H1 (cell line): Measurements from ENCODE around the gene HSD17B3. TPM values are rescaled to one million over a fixed set of nuclear protein-coding genes. Genes with fewer than 3 reads are reported as not detected.

ENCODE experiments used
- ATF2 ChIP-seq: IDR thresholded peaks from 2 replicates; pipeline ENCODE4 v1.6.1; 2012; ENCODE audit warnings: low read length, inconsistent platforms
- CEBPB ChIP-seq: IDR thresholded peaks from 2 replicates; pipeline ENCODE4 v1.6.1; 2012; ENCODE audit warnings: low read depth, low read length
- CREB1 ChIP-seq: IDR thresholded peaks from 2 replicates; pipeline ENCODE4 v1.6.1; 2012; ENCODE audit warnings: inconsistent platforms
- CTBP2 ChIP-seq: IDR thresholded peaks from 2 replicates; pipeline ENCODE4 v1.7.0; 2011; ENCODE audit warnings: borderline replicate concordance, mild to moderate bottlenecking, moderate library complexity, mixed read lengths, low read length; ENCODE audit not compliant: insufficient read depth, insufficient read length
- E2F6 ChIP-seq: IDR thresholded peaks from 2 replicates; pipeline ENCODE4 v1.6.1; 2012; ENCODE audit warnings: inconsistent platforms
- EZH2 ChIP-seq: fragments of 200-600 bp; sonication (generic); IDR thresholded peaks from 2 replicates; pipeline ENCODE4 v1.7.1; 2012; ENCODE audit warnings: low read depth, mild to moderate bottlenecking, moderate library complexity, low read length, inconsistent platforms; ENCODE audit not compliant: severe bottlenecking
- GTF2F1 ChIP-seq: IDR thresholded peaks from 2 replicates; pipeline ENCODE4 v1.6.1; 2012; ENCODE audit warnings: low read depth, low read length, improper control_type of control experiment, borderline replicate concordance
- JUND ChIP-seq: IDR thresholded peaks from 2 replicates; pipeline ENCODE4 v1.6.1; 2011; ENCODE audit warnings: mild to moderate bottlenecking, improper control_type of control experiment, low read length
- KDM4A ChIP-seq: IDR thresholded peaks from one replicate; pipeline ENCODE4 v1.7.1; 2012; ENCODE audit warnings: low read depth, mild to moderate bottlenecking, moderate library complexity, low read length, inconsistent platforms; ENCODE audit not compliant: severe bottlenecking
- POLR2A ChIP-seq, 2 experiments: IDR thresholded peaks; 1 replicate in 1 of 2; 2 replicates in 1 of 2; pipeline ENCODE4 v1.6.1; 2011; ENCODE audit warnings: low read depth in 2 of 2, low read length in 2 of 2, mild to moderate bottlenecking in 2 of 2; ENCODE audit errors: control extremely low read depth in 1 of 2
- POLR2AphosphoS5 ChIP-seq: IDR thresholded peaks from 2 replicates; pipeline ENCODE4 v1.6.1; 2011; ENCODE audit warnings: low read depth, low read length
- POU5F1 ChIP-seq: IDR thresholded peaks from 2 replicates; pipeline ENCODE4 v1.6.1; 2011; ENCODE audit warnings: low read depth, mild to moderate bottlenecking, low read length, moderate library complexity
- RAD21 ChIP-seq, 2 experiments: IDR thresholded peaks in 1 of 2; conservative IDR thresholded peaks in 1 of 2; 2 replicates each; pipeline ENCODE4 v1.6.1; 2011; ENCODE audit warnings: low read depth in 2 of 2, low read length in 2 of 2, improper control_type of control experiment in 1 of 2, inconsistent platforms in 1 of 2, mild to moderate bottlenecking in 1 of 2, moderate library complexity in 1 of 2
- SIN3A ChIP-seq, 2 experiments: IDR thresholded peaks in 1 of 2; conservative IDR thresholded peaks in 1 of 2; 2 replicates each; pipeline ENCODE4 v1.6.1; 2011 to 2012; ENCODE audit warnings: low read length in 2 of 2, improper control_type of control experiment in 1 of 2, low read depth in 1 of 2, mild to moderate bottlenecking in 1 of 2
- SUZ12 ChIP-seq: fragments of 200-600 bp; sonication (generic); IDR thresholded peaks from 2 replicates; pipeline ENCODE4 v1.6.1; 2012; ENCODE audit warnings: mild to moderate bottlenecking, inconsistent platforms, low read length, moderate library complexity, mixed read lengths
- TAF1 ChIP-seq: IDR thresholded peaks from 2 replicates; pipeline ENCODE4 v1.6.1; 2011; ENCODE audit warnings: mild to moderate bottlenecking, low read depth, low read length
- USF2 ChIP-seq: IDR thresholded peaks from 2 replicates; pipeline ENCODE4 v1.6.1; 2011; ENCODE audit warnings: low read length, improper control_type of control experiment
- polyA plus RNA-seq, 7 experiments: library from polyadenylated mRNA; depleted of rRNA in 3 of 7; stranded (reverse) in 5 of 7; unstranded in 2 of 7; fragments of >200 nt in 5 of 7; fragments of 200-250 nt in 2 of 7; gene quantifications; 1 replicate in 5 of 7; 2 replicates in 1 of 7; 4 replicates in 1 of 7; pipeline versions ENCODE4 v1.2.1 to v1.2.3, GENCODE V29; 2011 to 2013; ENCODE audit warnings: missing spikeins in 2 of 7, mixed read lengths in 2 of 7
- total RNA-seq: library from RNA; stranded (reverse); fragmentation: NEBNext Ultra II Directional; extraction: Animal tissue kit (Norgen Biotek cat#: 25700); gene quantifications from 2 replicates; pipeline ENCODE4 v1.2.1, GENCODE V29; 2021

Gene HSD17B3
- total and polyA plus RNA-seq, 2 of the 8 experiments (the other 6 are each of a cell fraction or from before 2014, with no cell fraction given): not detected

- no peak for TF ChIP-seq USF2
- 0 out of 2 replicates have a peak, but pooled peaks have one; percentile 17 for TF ChIP-seq CREB1
- no peak for TF ChIP-seq CTBP2
- peak; percentile 93 for TF ChIP-seq E2F6
- TF ChIP-seq SIN3A (conservative IDR thresholded peaks at IDR 0.05 in 1 of 2, IDR thresholded peaks at IDR 0.05 in 1 of 2; ENCODE audit: low read depth in 1 of 2, low read length in 2 of 2): no peak
- TF ChIP-seq POU5F1: no peak
- no peak for TF ChIP-seq EZH2
- no peak for TF ChIP-seq SUZ12
- no peak for TF ChIP-seq ATF2
- no peak for TF ChIP-seq POLR2A (IDR thresholded peaks at IDR 0.05; ENCODE audit: control extremely low read depth in 1 of 2, low read depth in 2 of 2, low read length in 2 of 2)
- TF ChIP-seq TAF1: no peak
- TF ChIP-seq KDM4A: peak; percentile 7
- TF ChIP-seq CEBPB: no peak
- TF ChIP-seq JUND: no peak
- no peak for TF ChIP-seq POLR2AphosphoS5
- no peak for TF ChIP-seq GTF2F1
- peak; percentile 44 to 65 for TF ChIP-seq RAD21 (IDR thresholded peaks at IDR 0.05 in 1 of 2, conservative IDR thresholded peaks at IDR 0.05 in 1 of 2; ENCODE audit: low read depth in 2 of 2, low read length in 2 of 2)
- TF ChIP-seq, all 59 proteins: peak for 6
Measured at GRCh38 chr9:96219026-96219899, 82.7 kb downstream of the HSD17B3 start (continued).
